SK-N-MC (cell line): ENCODE data around the gene SLC10A1.

ENCODE experiments used
- DNase-seq: peaks from one replicate; pipeline ENCODE4 v3.0.0-alpha.2; 2011; ENCODE audit warnings: low read depth, low spot score
- H3K27ac ChIP-seq: fragments of 200-600 bp; sonication (generic); 2 replicates; pipeline ENCODE4 v1.5.1; 2016; ENCODE audit warnings: mixed run types
- H3K36me3 ChIP-seq: fragments of 200-600 bp; sonication (generic); 2 replicates; pipeline ENCODE4 v1.6.1; 2017; ENCODE audit warnings: antibody characterized with exemption, low read length, mixed read lengths; ENCODE audit not compliant: insufficient read depth
- H3K4me3 ChIP-seq: fragments of 200-600 bp; sonication (generic); 2 replicates; pipeline ENCODE4 v1.5.1; 2016
- H3K9ac ChIP-seq: fragments of 200-600 bp; sonication (generic); 2 replicates; pipeline ENCODE4 v1.8.0; 2017; ENCODE audit warnings: mixed run types, mixed read lengths; ENCODE audit not compliant: insufficient read length
- H3K9me3 ChIP-seq: fragments of 200-600 bp; sonication (generic); 2 replicates; pipeline ENCODE4 v1.6.1; 2017; ENCODE audit warnings: low read depth, mild to moderate bottlenecking, antibody characterized with exemption, low read length, moderate library complexity, mixed read lengths
- EZH2 ChIP-seq: fragments of 200-600 bp; sonication (generic); IDR thresholded peaks from one replicate; pipeline ENCODE4 v1.6.1; 2017; ENCODE audit warnings: antibody characterized with exemption
- FOXP2 ChIP-seq: optimal IDR thresholded peaks from 2 replicates; pipeline ENCODE3; 2011; ENCODE audit warnings: mild to moderate bottlenecking, moderate library complexity; ENCODE audit not compliant: insufficient read depth; ENCODE audit errors: extremely low read length, control extremely low read depth
- POLR2AphosphoS5 ChIP-seq: IDR thresholded peaks from 2 replicates; pipeline ENCODE4 v1.6.1; 2012; ENCODE audit warnings: mild to moderate bottlenecking, low read depth, low read length, borderline replicate concordance

The SLC10A1 gene

DNA sequence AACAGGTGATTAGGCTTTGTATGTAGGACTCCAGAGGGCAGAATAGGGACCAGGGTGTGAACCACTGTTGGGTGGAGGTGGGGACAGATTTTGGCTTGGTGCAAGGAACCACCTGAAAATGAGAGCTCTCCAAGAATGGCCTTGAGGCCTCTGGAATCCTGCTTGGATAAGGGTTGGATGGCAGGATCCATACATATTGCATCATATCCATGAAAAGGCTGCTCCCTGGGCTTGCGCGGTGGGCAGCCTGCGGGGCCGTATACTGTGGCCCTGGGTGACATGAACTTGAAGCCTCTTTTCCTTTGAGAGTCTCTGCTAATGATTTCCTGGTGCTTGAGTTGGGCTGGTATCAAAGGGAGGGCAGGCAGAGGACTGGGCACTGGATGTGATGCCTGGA is 1.3 kb upstream of the SLC10A1 start:
- no peak for TF ChIP-seq EZH2
- TF ChIP-seq POLR2AphosphoS5: no peak

GRCh38 chr14:69797573-69798338 is 715 bp upstream of the SLC10A1 start:
- no peak overlapping the region for H3K4me3 ChIP-seq
- DNase-seq: no peak
- no peak overlapping the region for H3K9ac ChIP-seq
- TF ChIP-seq POLR2AphosphoS5 (no peak), EZH2 (no peak), FOXP2 (no peak)
- H3K9me3 ChIP-seq: no peaks in the 10 kb centered on the region
- no peak overlapping the region for H3K27ac ChIP-seq
- H3K36me3 ChIP-seq: no peaks in the 10 kb centered on the region

More for the DNA sequence above, 1.3 kb upstream of the SLC10A1 start:
- Histone ChIP-seq H3K9me3 (no peaks in the 10 kb centered on the region), H3K4me3 (no peak overlapping the region), H3K9ac (no peak overlapping the region), H3K36me3 (no peaks in the 10 kb centered on the region), H3K27ac (no peak overlapping the region)
- no peak for DNase-seq

- Histone ChIP-seq H3K9me3 (no peaks in the 10 kb centered on the region), H3K9ac (no peak overlapping the region), H3K4me3 (no peak overlapping the region), H3K36me3 (no peaks in the 10 kb centered on the region), H3K27ac (no peak overlapping the region)
- TF ChIP-seq EZH2 (no peak), POLR2AphosphoS5 (no peak)
- no peak for DNase-seq
Observed at GRCh38 chr14:69795691-69796090, 1.4 kb downstream of the SLC10A1 start.

GRCh38 chr14:69794791-69795190 is 2.2 kb downstream of the SLC10A1 start:
- H3K9me3 ChIP-seq: no peaks in the 10 kb centered on the region
- no peak for DNase-seq
- H3K27ac ChIP-seq: no peak overlapping the region
- no peaks in the 10 kb centered on the region for H3K36me3 ChIP-seq
- no peak overlapping the region for H3K9ac ChIP-seq
- H3K4me3 ChIP-seq: no peak overlapping the region
- no peak for TF ChIP-seq FOXP2
- TF ChIP-seq EZH2: no peak
- TF ChIP-seq POLR2AphosphoS5: no peak

DNA sequence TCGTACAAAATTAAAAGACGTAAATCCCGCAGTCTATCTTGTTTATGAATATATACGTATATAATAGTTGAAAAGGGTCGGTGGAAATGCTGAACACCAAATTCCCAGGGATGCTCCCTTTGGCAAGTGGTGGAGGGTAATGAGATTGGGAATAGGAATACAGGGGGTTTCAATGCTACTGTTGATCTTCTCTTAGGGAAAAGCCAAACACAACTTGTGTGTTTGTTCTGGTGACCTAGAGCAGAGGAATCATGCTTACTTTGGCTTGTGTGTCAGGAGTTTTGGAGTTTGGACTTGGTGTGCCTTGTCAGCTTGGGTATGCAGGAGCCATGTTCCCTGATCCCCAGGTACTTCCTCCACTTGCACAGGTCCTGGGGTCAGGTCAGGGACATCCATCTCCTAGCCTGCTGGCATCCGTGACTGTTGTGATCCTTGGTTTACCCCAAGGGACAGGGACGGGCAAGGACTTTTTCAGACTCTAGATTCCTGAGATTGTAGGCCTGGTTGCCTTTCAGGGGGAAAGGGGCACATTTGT is 4.1 kb downstream of the SLC10A1 start:
- H3K36me3 ChIP-seq: no peaks in the 10 kb centered on the region
- DNase-seq: no peak
- TF ChIP-seq POLR2AphosphoS5 (no peak), EZH2 (no peak), FOXP2 (no peak)
- H3K9ac ChIP-seq: no peak overlapping the region
- no peak overlapping the region for H3K27ac ChIP-seq
- no peaks in the 10 kb centered on the region for H3K9me3 ChIP-seq
- H3K4me3 ChIP-seq: no peak overlapping the region

DNA sequence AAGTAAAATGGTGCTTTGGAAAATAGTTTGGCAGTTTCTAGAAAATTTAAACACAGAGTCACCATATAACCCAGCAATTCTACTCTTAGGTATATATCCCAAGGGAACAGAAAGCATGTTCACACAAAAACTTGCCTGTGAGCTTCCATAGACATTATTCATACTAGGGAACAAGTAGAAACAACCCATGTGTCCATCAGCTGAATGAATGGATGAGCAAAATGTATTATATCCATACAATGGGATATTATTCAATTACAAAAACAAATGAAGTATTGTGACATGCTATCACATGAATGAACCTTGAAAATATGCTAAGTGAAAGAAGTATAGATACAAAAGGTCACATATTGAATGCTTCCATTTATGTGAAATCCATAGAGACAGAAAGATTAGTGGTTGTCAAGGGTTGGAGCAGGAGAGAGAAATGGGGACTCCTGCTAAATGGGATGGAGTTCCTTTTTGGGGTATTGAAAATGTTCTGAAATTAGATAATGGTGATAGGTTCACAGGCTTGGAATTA is 7.9 kb downstream of the SLC10A1 start:
- no peak overlapping the region for H3K9ac ChIP-seq
- no peak for DNase-seq
- no peaks in the 10 kb centered on the region for H3K9me3 ChIP-seq
- H3K36me3 ChIP-seq: no peaks in the 10 kb centered on the region; the same call in 1 of the 2 replicates
- no peak overlapping the region for H3K4me3 ChIP-seq
- no peak overlapping the region for H3K27ac ChIP-seq
- TF ChIP-seq POLR2AphosphoS5: no peak
- TF ChIP-seq EZH2: no peak
- TF ChIP-seq FOXP2: no peak

GRCh38 chr14:69786603-69787002 is 10.4 kb downstream of the SLC10A1 start:
- Histone ChIP-seq H3K9me3 (no peaks in the 10 kb centered on the region), H3K4me3 (no peak overlapping the region)
- no peak for DNase-seq

DNA sequence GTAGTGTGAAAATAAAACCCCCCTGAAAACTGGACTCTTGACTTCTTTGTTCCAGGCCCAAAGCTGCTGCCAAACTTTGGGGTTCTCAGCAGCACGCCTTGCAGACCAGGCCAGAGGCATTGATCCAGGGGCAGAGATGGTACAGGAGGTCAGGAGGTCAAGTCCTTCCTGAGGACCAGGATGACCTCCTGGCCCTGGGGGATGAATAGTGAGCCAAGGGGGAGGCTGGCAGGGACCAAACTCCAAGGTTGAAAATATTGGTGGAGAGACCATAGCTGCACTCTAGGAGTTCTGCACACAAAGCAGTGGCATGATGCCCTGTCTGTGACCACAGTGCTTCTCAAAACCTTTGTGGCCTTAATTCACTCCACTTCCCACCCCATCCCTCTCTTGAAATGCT is 12.1 kb downstream of the SLC10A1 start:
- no peak for TF ChIP-seq EZH2
- TF ChIP-seq POLR2AphosphoS5: no peak
- TF ChIP-seq FOXP2: no peak
- DNase-seq: no peak
- Histone ChIP-seq H3K36me3 (peaks cover 3% of the 10 kb centered on the region; the same call in 1 of the 2 replicates), H3K9ac (no peak overlapping the region), H3K4me3 (no peak overlapping the region), H3K9me3 (no peaks in the 10 kb centered on the region), H3K27ac (no peak overlapping the region)

More at GRCh38 chr14:69786603-69787002, 10.4 kb downstream of the SLC10A1 start:
- H3K9ac ChIP-seq: no peak overlapping the region
- no peaks in the 10 kb centered on the region; the same call in 1 of the 2 replicates for H3K36me3 ChIP-seq
- H3K27ac ChIP-seq: no peak overlapping the region
- TF ChIP-seq POLR2AphosphoS5: no peak
- no peak for TF ChIP-seq FOXP2

DNA sequence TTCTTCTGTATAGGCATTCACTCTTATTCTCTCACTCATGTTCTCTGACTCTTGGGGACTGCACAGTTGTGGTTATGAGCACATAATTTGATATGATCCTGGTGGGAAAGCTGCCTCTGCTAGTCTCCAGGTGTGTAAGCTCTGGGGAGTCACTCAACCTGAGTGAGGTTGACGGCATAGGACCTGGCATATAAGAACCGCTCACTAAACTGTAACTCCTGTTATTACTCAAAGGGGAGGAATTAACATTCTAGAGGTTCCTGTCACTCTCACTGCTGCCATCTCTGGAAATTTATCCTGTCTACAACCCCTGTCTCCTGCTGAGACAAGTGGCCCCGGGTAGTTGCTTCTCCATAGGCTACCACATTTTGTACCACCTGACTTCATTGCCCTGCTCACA is 16.1 kb downstream of the SLC10A1 start:
- Histone ChIP-seq H3K4me3 (no peak overlapping the region), H3K9me3 (no peaks in the 10 kb centered on the region), H3K9ac (no peak overlapping the region), H3K36me3 (peaks cover 40% of the 10 kb centered on the region), H3K27ac (no peak overlapping the region)
- no peak for DNase-seq
- TF ChIP-seq FOXP2 (no peak), POLR2AphosphoS5 (no peak; the same call in 1 of the 2 replicates), EZH2 (no peak)
